ENCODE data around the gene ZCCHC7. TPM values are rescaled to one million over a fixed set of nuclear protein-coding genes. Genes with fewer than 3 reads are reported as not detected.

Gene ZCCHC7
- total and polyA plus RNA-seq, 5 experiments from 2014 or later = 27.2 to 56.0 (median 40.2) TPM

DNA sequence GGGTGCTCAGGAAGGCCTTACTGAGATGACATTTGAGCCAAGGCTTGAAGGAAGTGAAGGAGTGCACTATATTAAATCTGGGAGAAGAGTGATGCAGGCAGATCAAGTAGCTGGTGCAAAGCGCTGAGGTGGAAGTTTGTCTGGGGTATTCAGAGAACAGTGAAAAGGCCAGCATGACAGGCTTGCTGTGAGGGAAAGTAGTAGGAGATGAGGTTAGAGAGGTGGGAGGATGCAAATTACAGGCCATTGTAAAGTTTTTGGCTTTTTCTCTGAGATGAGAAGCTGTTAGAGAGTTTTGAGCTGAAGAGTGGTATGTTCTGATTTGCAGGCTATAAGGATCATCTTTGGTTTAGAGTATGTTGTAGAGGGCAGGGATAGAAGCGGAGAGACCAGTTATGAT, 221.3 kb downstream of the ZCCHC7 start:
- POLR2A ChIA-PET = interaction anchor here (0.6 kb wide), 1 partner anchor 130 kb away, joined by 5 read pairs; no protein-coding TSS in a partner anchor
- peaks cover 0 to 2% (median 0%) of the 10 kb centered on the region in 3 donors for H3K36me3 Mint-ChIP-seq
- peaks cover 0 to 25% (median 7%) of the 10 kb centered on the region in 4 donors for H3K4me1 Mint-ChIP-seq
- H3K9me3 Mint-ChIP-seq = no peaks in the 10 kb centered on the region
- no peak overlapping the region for H3K27ac Mint-ChIP-seq
- H3K27me3 Mint-ChIP-seq = no peaks in the 10 kb centered on the region
- ATAC-seq = no peak
- no peak for DNase-seq
- no peak overlapping the region for H3K4me3 Mint-ChIP-seq

DNA sequence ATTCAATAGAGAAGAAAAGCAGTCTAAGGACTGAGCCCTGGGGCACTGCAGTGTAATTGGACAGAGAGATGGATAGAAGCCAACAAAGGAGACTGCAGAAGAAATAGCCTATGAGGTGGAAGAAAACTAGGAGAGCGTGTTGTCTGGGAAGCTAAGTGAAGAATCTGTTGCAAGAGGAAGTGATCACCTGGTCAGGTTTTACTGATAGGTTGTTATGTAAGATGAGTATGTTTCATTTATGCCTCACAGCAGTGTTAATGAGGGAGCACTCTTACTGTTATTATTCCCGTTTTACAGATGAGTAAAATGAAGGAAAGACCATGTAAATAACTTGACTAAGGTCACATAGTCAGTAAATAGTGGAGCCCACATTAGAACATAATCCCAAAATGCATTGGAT, 222.1 kb downstream of the ZCCHC7 start:
- Mint-ChIP-seq H3K36me3 (peaks cover 0 to 4% (median 2%) of the 10 kb centered on the region in 3 donors), H3K4me3 (no peak overlapping the region), H3K27ac (no peak overlapping the region), H3K27me3 (no peaks in the 10 kb centered on the region), H3K4me1 (peaks cover 0 to 21% (median 7%) of the 10 kb centered on the region in 4 donors), H3K9me3 (no peaks in the 10 kb centered on the region)
- POLR2A ChIA-PET = no interaction called here
- DNase-seq (no peak), ATAC-seq (no peak)

DNA sequence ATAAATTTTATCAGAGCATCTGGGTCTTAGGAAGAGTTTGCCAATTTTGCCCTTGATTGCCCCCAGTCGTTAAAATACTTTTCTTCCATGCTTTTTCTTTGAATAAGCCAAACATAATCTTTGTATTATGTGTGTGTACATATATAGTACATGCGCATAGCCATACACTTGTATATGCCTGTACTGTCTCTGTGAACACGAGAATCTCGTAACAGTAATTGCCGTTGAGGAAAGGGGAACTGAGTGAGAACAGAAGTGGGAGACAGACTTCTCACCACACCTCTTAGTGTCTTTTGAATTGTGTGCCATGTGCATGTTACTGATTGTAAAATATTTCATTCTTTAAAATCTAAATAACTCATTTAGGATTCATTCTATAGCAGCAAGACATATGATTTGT, 222.5 kb downstream of the ZCCHC7 start:
- H3K4me3 Mint-ChIP-seq = no peak overlapping the region
- no peaks in the 10 kb centered on the region for H3K9me3 Mint-ChIP-seq
- ATAC-seq (no peak), DNase-seq (no peak)
- H3K4me1 Mint-ChIP-seq = peaks cover 0 to 18% (median 6%) of the 10 kb centered on the region in 4 donors
- H3K27me3 Mint-ChIP-seq = no peaks in the 10 kb centered on the region
- peaks cover 0 to 8% (median 2%) of the 10 kb centered on the region in 3 donors for H3K36me3 Mint-ChIP-seq
- POLR2A ChIA-PET = no interaction called here
- no peak overlapping the region for H3K27ac Mint-ChIP-seq

DNA sequence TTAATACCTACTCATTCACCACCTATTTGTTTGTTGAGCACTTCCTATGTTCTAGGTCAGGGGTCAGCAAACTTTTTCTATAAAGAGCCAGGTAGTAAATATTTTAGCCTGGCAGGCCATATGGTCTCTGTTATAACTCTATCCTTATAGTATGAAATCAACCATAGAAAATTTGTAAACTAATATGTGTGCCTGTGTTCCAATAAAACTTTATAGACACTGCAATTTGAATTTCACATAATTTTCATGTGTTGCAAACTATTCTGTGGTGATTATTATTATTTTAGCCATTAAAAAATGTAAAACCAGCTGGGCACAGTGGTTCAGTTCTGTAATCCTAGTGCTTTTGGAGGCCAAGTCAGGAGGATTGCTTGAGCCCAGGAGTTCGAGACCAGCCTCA, 223.3 kb downstream of the ZCCHC7 start:
- peaks cover 0 to 15% (median 2%) of the 10 kb centered on the region in 3 donors for H3K36me3 Mint-ChIP-seq
- DNase-seq = no peak
- H3K9me3 Mint-ChIP-seq = no peaks in the 10 kb centered on the region
- H3K4me3 Mint-ChIP-seq = no peak overlapping the region
- peaks cover 0 to 15% (median 4%) of the 10 kb centered on the region in 4 donors for H3K4me1 Mint-ChIP-seq
- no peak overlapping the region for H3K27ac Mint-ChIP-seq
- POLR2A ChIA-PET = no interaction called here
- no peaks in the 10 kb centered on the region for H3K27me3 Mint-ChIP-seq
- no peak for ATAC-seq

DNA sequence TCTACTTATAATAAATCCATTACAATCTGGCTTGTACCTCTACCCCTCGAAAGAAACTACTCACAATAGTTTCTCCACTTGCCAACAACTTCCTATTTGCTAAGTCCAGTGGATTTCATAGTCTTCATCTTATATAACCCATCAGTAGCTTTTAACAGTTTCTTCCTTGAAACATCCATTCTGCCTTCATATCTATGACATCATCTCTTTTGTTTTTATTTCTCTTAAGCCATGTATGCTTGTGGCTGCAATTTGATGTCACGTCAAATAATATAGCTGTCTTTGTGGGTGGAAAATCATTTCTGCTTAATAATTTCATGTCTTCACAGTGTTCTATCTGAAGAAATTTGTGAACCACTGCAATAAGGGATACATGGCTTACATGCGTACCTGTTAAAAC, 224.7 kb downstream of the ZCCHC7 start:
- no peak for DNase-seq
- Mint-ChIP-seq H3K9me3 (no peaks in the 10 kb centered on the region), H3K36me3 (peaks cover 0 to 21% (median 2%) of the 10 kb centered on the region in 3 donors), H3K27me3 (no peaks in the 10 kb centered on the region), H3K27ac (no peak overlapping the region), H3K4me3 (no peak overlapping the region), H3K4me1 (peaks cover 0 to 10% (median 3%) of the 10 kb centered on the region in 4 donors)
- ATAC-seq = no peak
- POLR2A ChIA-PET = no interaction called here

DNA sequence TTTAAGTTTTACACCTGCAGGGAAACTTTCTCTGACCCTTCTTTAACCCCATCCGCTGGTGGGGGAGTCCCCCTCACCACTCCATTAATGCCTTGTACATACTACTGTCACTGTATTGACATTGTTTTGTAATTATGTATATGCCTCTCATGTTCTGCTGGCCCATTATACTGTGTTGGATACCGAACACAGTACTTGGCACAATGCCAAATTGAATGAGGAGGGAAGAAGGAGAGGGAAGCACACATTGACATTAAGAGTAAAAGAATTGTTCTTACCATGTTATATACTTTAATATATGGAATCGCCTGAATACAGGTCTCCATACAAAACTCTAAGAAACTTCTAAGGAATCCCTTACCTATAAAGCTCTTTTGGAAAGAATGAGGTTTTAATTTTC, 228.5 kb downstream of the ZCCHC7 start:
- Mint-ChIP-seq H3K27ac (no peak overlapping the region), H3K9me3 (no peaks in the 10 kb centered on the region), H3K36me3 (peaks cover 8 to 52% (median 11%) of the 10 kb centered on the region in 3 donors), H3K4me3 (no peak overlapping the region), H3K27me3 (no peaks in the 10 kb centered on the region), H3K4me1 (peaks cover 0 to 10% (median 0%) of the 10 kb centered on the region in 4 donors)
- DNase-seq (no peak), ATAC-seq (no peak)
- POLR2A ChIA-PET = no interaction called here

DNA sequence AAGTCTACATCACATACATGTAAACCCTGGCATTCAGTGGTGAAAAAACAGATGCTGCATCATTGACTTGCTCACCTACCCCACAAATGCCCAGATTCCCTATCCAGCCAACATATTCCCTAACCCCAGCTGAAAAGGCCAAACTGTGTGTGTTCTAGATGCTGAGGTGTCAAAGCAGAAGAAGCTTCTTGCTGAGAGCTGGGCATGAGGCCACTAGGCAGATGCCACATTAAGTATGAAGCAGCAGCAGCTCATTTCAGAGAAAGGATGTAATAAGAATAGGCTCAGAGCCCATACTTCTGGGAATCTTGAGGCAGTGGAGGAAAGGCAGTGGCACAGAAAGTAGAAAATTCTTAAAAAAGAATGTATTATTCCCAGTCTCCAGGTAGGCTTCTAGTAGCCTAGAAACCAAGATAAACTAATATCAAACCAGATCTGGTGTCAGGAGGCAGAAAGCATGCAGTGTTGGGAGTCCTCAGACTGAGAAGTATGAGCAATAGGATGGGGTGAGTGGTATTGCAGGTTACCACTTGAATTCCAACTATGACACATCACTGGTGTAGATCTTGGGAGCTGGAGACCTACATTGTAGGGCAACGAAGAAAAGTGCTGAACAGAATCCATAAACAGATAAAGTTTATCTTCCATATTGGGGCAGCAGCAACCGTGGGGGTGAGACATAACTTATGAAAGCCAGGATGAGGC, 230.3 kb downstream of the ZCCHC7 start:
- Mint-ChIP-seq H3K4me3 (no peak overlapping the region), H3K9me3 (no peaks in the 10 kb centered on the region), H3K27ac (peak overlapping the region in 1 of 10 donors; percentile 6), H3K36me3 (peaks cover 11 to 68% (median 20%) of the 10 kb centered on the region in 3 donors), H3K27me3 (no peaks in the 10 kb centered on the region), H3K4me1 (peaks cover 0 to 10% (median 0%) of the 10 kb centered on the region in 4 donors)
- POLR2A ChIA-PET = interaction anchor here (0.6 kb wide), 1 partner anchor 65 kb away, joined by 3 read pairs; no protein-coding TSS in a partner anchor
- no peak for ATAC-seq
- no peak for DNase-seq

DNA sequence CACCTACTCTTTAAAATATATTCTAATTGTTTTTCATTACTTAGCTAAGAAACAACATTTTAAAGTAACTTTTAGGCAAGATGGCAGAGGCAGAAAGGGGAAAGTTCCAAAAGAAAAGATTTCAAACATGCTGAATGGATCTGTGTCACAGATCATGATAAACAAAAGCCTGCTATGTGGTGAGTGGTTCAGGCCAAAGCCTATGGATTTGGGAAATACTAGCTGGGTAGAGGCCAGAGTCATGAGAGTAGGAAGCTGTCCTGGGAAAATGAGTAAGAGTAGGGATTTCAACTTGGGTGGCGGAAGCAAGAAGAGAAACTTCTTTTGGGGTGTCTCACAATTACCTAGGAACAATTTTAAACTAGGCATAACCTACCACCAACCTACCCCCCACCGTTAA, 233.4 kb downstream of the ZCCHC7 start:
- Mint-ChIP-seq H3K4me3 (no peak overlapping the region), H3K4me1 (peaks cover 0 to 3% (median 0%) of the 10 kb centered on the region in 4 donors), H3K27me3 (no peaks in the 10 kb centered on the region), H3K9me3 (no peaks in the 10 kb centered on the region), H3K36me3 (peaks cover 11 to 80% (median 39%) of the 10 kb centered on the region in 3 donors), H3K27ac (peak overlapping the region in 2 of 10 donors; percentile 8 to 41)
- DNase-seq (no peak), ATAC-seq (no peak)
- POLR2A ChIA-PET = no interaction called here

DNA sequence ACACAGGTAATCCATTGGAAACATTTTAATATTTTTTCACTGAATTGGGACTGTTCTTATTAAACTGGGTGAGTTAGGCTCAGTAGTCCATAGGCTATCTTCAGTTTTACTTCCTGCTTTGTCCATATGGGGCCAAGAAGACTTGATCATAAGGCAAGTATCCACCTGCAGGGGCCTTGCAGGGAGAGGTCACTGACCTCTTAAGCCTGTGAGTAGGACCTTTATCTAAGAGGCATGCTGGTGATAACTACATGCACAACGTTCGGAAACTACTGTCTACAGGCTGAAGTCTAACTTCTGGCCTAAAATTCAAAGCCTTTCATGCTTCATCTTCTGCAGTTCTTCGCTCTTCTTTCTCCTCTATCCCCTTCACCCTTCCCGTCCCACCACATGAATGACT, 242.1 kb downstream of the ZCCHC7 start:
- Mint-ChIP-seq H3K36me3 (peaks cover 0 to 24% (median 22%) of the 10 kb centered on the region in 3 donors), H3K27ac (peak overlapping the region in 3 of 10 donors; percentile 12 to 65 (median 58)), H3K9me3 (no peaks in the 10 kb centered on the region), H3K4me3 (no peak overlapping the region), H3K4me1 (peaks cover 0 to 20% (median 3%) of the 10 kb centered on the region in 4 donors), H3K27me3 (no peaks in the 10 kb centered on the region)
- POLR2A ChIA-PET = no interaction called here
- DNase-seq = no peak
- no peak for ATAC-seq

DNA sequence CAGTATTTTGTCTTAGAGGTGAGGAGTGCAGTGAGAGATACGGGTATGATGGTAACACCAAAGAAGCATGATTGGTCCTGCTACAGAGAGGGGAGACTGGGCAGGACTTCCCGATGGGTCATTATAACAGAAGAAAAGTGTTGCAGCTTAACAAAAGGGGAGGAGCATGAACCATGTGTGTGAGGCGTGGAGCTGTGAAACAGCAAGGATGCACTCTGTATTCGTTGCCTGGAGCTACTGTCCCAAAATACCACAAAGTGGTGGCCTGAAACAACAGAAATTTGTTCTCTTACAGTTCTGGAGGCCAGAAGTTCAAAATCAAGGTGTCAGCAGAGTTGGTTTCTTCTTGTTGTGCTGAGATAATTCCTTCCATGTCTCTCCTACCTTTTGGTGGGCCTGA, 242.8 kb downstream of the ZCCHC7 start:
- Mint-ChIP-seq H3K27ac (peak overlapping the region in 2 of 10 donors; percentile 12 to 41), H3K4me1 (peaks cover 0 to 20% (median 3%) of the 10 kb centered on the region in 4 donors), H3K27me3 (no peaks in the 10 kb centered on the region), H3K9me3 (no peaks in the 10 kb centered on the region), H3K4me3 (no peak overlapping the region), H3K36me3 (peaks cover 0 to 18% (median 16%) of the 10 kb centered on the region in 3 donors)
- DNase-seq = no peak
- ATAC-seq = no peak
- POLR2A ChIA-PET = no interaction called here

DNA sequence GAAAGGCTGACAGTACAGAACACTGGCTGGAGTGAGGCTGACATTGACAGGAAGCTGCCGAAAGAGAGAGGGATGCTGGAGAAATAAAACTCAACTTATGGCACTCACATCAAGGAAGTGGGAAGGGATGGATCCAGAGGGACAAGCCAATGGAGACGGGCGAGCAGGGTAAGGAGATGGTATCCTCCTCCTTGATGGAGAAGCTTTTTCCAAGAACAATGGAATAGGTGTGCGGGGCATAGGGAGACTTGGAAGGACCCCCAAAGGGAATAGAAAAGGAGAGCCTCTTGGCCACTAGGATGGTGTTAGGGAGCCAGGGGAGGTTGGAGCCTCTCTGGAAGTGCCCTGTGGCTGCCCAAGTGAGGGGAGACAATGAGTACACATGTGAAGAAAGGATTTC, 243.8 kb downstream of the ZCCHC7 start:
- H3K36me3 Mint-ChIP-seq = peaks cover 0 to 11% (median 7%) of the 10 kb centered on the region in 3 donors
- H3K9me3 Mint-ChIP-seq = no peaks in the 10 kb centered on the region
- H3K27me3 Mint-ChIP-seq = no peaks in the 10 kb centered on the region
- H3K4me3 Mint-ChIP-seq = no peak overlapping the region
- POLR2A ChIA-PET = no interaction called here
- H3K27ac Mint-ChIP-seq = peak overlapping the region in 1 of 10 donors; percentile 28
- DNase-seq (no peak), ATAC-seq (no peak)
- H3K4me1 Mint-ChIP-seq = peaks cover 0 to 28% (median 3%) of the 10 kb centered on the region in 4 donors

DNA sequence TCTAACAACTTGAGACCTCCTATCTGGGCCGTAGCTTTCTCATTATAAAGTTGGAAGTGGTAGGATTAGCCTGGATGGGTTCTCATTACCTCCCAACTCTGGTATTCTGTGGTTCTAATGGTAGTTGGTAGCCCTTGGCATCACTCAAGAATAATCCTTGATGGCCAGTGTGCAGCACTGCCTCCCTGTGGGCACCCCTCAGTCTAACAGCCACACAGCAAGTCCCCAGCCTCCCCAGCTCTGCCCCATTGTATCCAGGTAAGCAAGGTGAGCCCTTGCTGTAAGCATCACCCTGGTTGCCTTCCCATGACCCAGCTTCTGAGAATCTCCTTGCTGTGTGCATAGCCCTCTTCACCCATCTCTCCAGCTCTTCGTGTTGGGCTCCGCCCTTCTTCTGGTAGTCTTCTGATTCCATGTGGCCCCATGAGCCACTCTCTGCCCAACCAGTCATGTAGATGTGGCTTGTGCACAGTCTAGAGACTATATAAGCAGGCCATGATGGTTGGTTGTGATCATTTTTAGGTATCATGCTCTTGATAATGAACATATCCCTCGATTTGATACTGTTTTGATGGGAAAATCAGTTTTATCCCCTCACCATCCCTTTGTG, 244.5 kb downstream of the ZCCHC7 start:
- DNase-seq (peak in 1 of 10 donors; percentile 19), ATAC-seq (peak in 1 of 2 donors; percentile 39)
- H3K9me3 Mint-ChIP-seq = no peaks in the 10 kb centered on the region
- H3K4me1 Mint-ChIP-seq = peaks cover 0 to 35% (median 4%) of the 10 kb centered on the region in 4 donors
- POLR2A ChIA-PET = no interaction called here
- no peak overlapping the region for H3K4me3 Mint-ChIP-seq
- peak overlapping the region in 1 of 10 donors; percentile 28 for H3K27ac Mint-ChIP-seq
- no peaks in the 10 kb centered on the region for H3K27me3 Mint-ChIP-seq
- peaks cover 0 to 8% (median 6%) of the 10 kb centered on the region in 3 donors for H3K36me3 Mint-ChIP-seq

DNA sequence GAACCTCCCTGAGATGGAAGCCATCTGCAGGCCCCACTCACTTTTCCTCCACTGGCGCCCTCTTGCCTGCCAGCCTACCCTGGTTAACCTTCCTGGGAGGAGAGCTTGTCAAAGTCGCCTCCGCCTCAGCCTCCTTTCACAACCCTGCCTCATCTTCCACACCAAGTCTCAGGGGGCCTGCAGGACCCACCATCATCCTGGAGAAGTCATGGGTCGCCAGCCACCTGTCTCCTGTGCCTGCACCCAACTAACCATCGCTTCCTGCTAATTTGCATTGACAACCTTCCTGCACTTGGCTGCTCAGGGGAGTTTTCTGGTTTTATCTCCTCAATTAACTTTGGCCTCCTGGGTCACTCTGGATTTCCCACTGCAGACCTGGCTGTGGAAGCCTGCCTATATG, 249.3 kb downstream of the ZCCHC7 start:
- H3K36me3 Mint-ChIP-seq = no peaks in the 10 kb centered on the region
- DNase-seq (no peak), ATAC-seq (peak in 1 of 2 donors; percentile 26)
- peak overlapping the region in 2 of 10 donors; percentile 37 to 71 for H3K27ac Mint-ChIP-seq
- H3K4me3 Mint-ChIP-seq = peak overlapping the region in 2 of 10 donors; percentile 10 to 56
- peaks cover 0 to 64% (median 1%) of the 10 kb centered on the region in 4 donors for H3K4me1 Mint-ChIP-seq
- POLR2A ChIA-PET = no interaction called here
- H3K9me3 Mint-ChIP-seq = no peaks in the 10 kb centered on the region
- peaks cover 0 to 1% (median 0%) of the 10 kb centered on the region in 5 donors for H3K27me3 Mint-ChIP-seq
